HG03103 (cell line): Measurements from ENCODE around the gene SNTG2.
"Not testable (repeated sequence)": the region's sequence is repeated elsewhere in the genome, so short reads cannot be mapped to it uniquely, and the experiment has no call there.

ENCODE experiments used
- ATAC-seq: cut with Tn5 transposase; IDR thresholded peaks from one replicate; pipeline ENCODE4 v1.9.1; 2021; ENCODE audit warnings: low read depth; ENCODE audit not compliant: unreplicated experiment

Gene SNTG2

GRCh38 chr2:1341404-1342120 is 390.9 kb downstream of the SNTG2 start:
- ATAC-seq, result no peak

GRCh38 chr2:1348789-1349188 is 398.1 kb downstream of the SNTG2 start:
- ATAC-seq, result no peak

- ATAC-seq, result no peak
These were observed 399.5 kb downstream of the SNTG2 start for GRCh38 chr2:1350111-1350510.

GRCh38 chr2:1353124-1353523 is 402.5 kb downstream of the SNTG2 start:
- ATAC-seq, result no peak

- no peak for ATAC-seq
These were observed 402.9 kb downstream of the SNTG2 start for GRCh38 chr2:1353543-1353942.

- ATAC-seq, result no peak
These were observed 409.5 kb downstream of the SNTG2 start for GRCh38 chr2:1360144-1360543.

GRCh38 chr2:1360557-1361250 is 410.1 kb downstream of the SNTG2 start:
- ATAC-seq, result no peak

GRCh38 chr2:1363367-1363766 is 412.7 kb downstream of the SNTG2 start:
- ATAC-seq, result no peak

GRCh38 chr2:1366546-1367134 is 416.0 kb downstream of the SNTG2 start:
- ATAC-seq, result no peak

- no peak for ATAC-seq
These were observed 417.0 kb downstream of the SNTG2 start for GRCh38 chr2:1367601-1368000.

GRCh38 chr2:1369905-1370304 is 419.3 kb downstream of the SNTG2 start:
- ATAC-seq, result no peak

GRCh38 chr2:1370461-1370860 is 419.8 kb downstream of the SNTG2 start:
- ATAC-seq, result no peak

- no peak for ATAC-seq
These were observed 420.4 kb downstream of the SNTG2 start for GRCh38 chr2:1371082-1371481.

GRCh38 chr2:1373830-1374229 is 423.2 kb downstream of the SNTG2 start:
- ATAC-seq, result no peak

- no peak for ATAC-seq
These were observed 423.6 kb downstream of the SNTG2 start for GRCh38 chr2:1374287-1374686.

GRCh38 chr2:1375794-1376193 is 425.1 kb downstream of the SNTG2 start:
- ATAC-seq, result no peak

- ATAC-seq, result no peak
These were observed 426.8 kb downstream of the SNTG2 start for GRCh38 chr2:1377473-1377872.

GRCh38 chr2:1378456-1379150 is 428.0 kb downstream of the SNTG2 start:
- ATAC-seq, result no peak

- ATAC-seq, result no peak
These were observed 431.0 kb downstream of the SNTG2 start for GRCh38 chr2:1381644-1382043.

GRCh38 chr2:1387954-1388725 is 437.5 kb downstream of the SNTG2 start:
- ATAC-seq, result not testable (repeated sequence)
